HG03159 (cell line): ENCODE results near the gene MYO1F.

Experiments
- ATAC-seq: cut with Tn5 transposase; IDR thresholded peaks from one replicate; pipeline ENCODE4 v1.9.1; 2021; ENCODE audit warnings: mild to moderate bottlenecking, moderate library complexity; ENCODE audit not compliant: unreplicated experiment

MYO1F gene

GRCh38 chr19:8499048-8499833 lies 78.0 kb downstream of the MYO1F start:
- ATAC-seq: no peak

GRCh38 chr19:8498295-8498694 lies 78.9 kb downstream of the MYO1F start:
- no peak for ATAC-seq

GRCh38 chr19:8494158-8494557 lies 83.1 kb downstream of the MYO1F start:
- ATAC-seq: no peak

- ATAC-seq: no peak
Observed at GRCh38 chr19:8491574-8491973, 85.7 kb downstream of the MYO1F start.

GRCh38 chr19:8490873-8491272 lies 86.4 kb downstream of the MYO1F start:
- no peak for ATAC-seq

- no peak for ATAC-seq
Observed at GRCh38 chr19:8490395-8490760, 86.9 kb downstream of the MYO1F start.

GRCh38 chr19:8489561-8490394 lies 87.5 kb downstream of the MYO1F start:
- no peak for ATAC-seq

- ATAC-seq: no peak
Observed at GRCh38 chr19:8488365-8488764, 88.9 kb downstream of the MYO1F start.

GRCh38 chr19:8487137-8487851 lies 89.9 kb downstream of the MYO1F start:
- ATAC-seq: no peak

- ATAC-seq: no peak
Observed at GRCh38 chr19:8486661-8487136, 90.5 kb downstream of the MYO1F start.

GRCh38 chr19:8485561-8486371 lies 91.5 kb downstream of the MYO1F start:
- no peak for ATAC-seq

GRCh38 chr19:8484331-8484894 lies 92.8 kb downstream of the MYO1F start:
- no peak for ATAC-seq

- no peak for ATAC-seq
Observed at GRCh38 chr19:8483165-8483564, 94.1 kb downstream of the MYO1F start.

GRCh38 chr19:8482696-8483095 lies 94.5 kb downstream of the MYO1F start:
- ATAC-seq: no peak

- no peak for ATAC-seq
Observed at GRCh38 chr19:8481616-8482015, 95.6 kb downstream of the MYO1F start.

GRCh38 chr19:8481201-8481600 lies 96.0 kb downstream of the MYO1F start:
- ATAC-seq: no peak

GRCh38 chr19:8478598-8478997 lies 98.6 kb downstream of the MYO1F start:
- ATAC-seq: no peak

- ATAC-seq: no peak
Observed at GRCh38 chr19:8477889-8478288, 99.4 kb downstream of the MYO1F start.

GRCh38 chr19:8476524-8476923 lies 100.7 kb downstream of the MYO1F start:
- no peak for ATAC-seq

GRCh38 chr19:8475005-8475404 lies 102.2 kb downstream of the MYO1F start:
- no peak for ATAC-seq
